H1 (cell line): Measurements from ENCODE around the gene TNRC6A. TPM values are rescaled to one million over a fixed set of nuclear protein-coding genes. Genes with fewer than 3 reads are reported as not detected.

Source experiments
- CTCF ChIA-PET: fragments of 300-600 bp; sonication (Branson Sonifier 250); formaldehyde crosslinking; loops from one replicate; lab custom pipeline; 2021; ENCODE audit not compliant: partially characterized antibody; lab: Charles Lee
- POLR2A ChIA-PET: fragments of 300-600 bp; sonication (Branson Sonifier 250); formaldehyde crosslinking; loops from one replicate; lab custom pipeline; 2021; ENCODE audit warnings: inconsistent platforms; ENCODE audit not compliant: partially characterized antibody; lab: Charles Lee
- DNase-seq, 2 experiments: peaks; one replicate each; pipeline versions ENCODE4 v3.0.0 to v3.0.0-alpha.2; 2010 to 2022; ENCODE audit warnings: low spot score in 2 of 2, low read depth in 1 of 2, mixed read lengths in 1 of 2
- FAIRE-seq: peaks from 2 replicates; lab custom pipeline; 2011; peaks lifted over from hg19 to GRCh38; lab: Jason Lieb, UNC
- H2AFZ ChIP-seq: 2 replicates; pipeline ENCODE4 v1.8.1; 2012; ENCODE audit warnings: low read length, inconsistent platforms
- H2AK5ac ChIP-seq: 2 replicates; pipeline ENCODE4 v1.6.1; 2013; ENCODE audit warnings: low read depth, low read length
- H2BK120ac ChIP-seq: replicated peaks from 2 replicates; pipeline ENCODE3; 2013; ENCODE audit warnings: low read depth, low read length, inconsistent platforms
- H2BK12ac ChIP-seq: 2 replicates; pipeline ENCODE4 v1.6.1; 2013; ENCODE audit warnings: low read depth, low read length
- H2BK15ac ChIP-seq: 2 replicates; pipeline ENCODE4 v1.6.1; 2013; ENCODE audit warnings: low read length
- H2BK20ac ChIP-seq: 2 replicates; pipeline ENCODE4 v1.6.1; 2013; ENCODE audit warnings: low read length
- H2BK5ac ChIP-seq: 2 replicates; pipeline ENCODE4 v1.6.1; 2013; ENCODE audit warnings: low read depth, low read length
- H3K14ac ChIP-seq: 2 replicates; pipeline ENCODE4 v1.6.1; 2013; ENCODE audit warnings: inconsistent platforms; ENCODE audit not compliant: insufficient read length
- H3K18ac ChIP-seq: 2 replicates; pipeline ENCODE4 v1.6.1; 2013; ENCODE audit warnings: low read length; ENCODE audit errors: extremely low read depth
- H3K23ac ChIP-seq: 2 replicates; pipeline ENCODE4 v1.6.1; 2013; ENCODE audit warnings: inconsistent platforms; ENCODE audit not compliant: insufficient read length
- H3K23me2 ChIP-seq: 2 replicates; pipeline ENCODE4 v1.6.1; 2013; ENCODE audit warnings: low read depth, low read length
- H3K27ac ChIP-seq: 2 replicates; pipeline ENCODE4 v1.6.1; 2011; ENCODE audit warnings: low read depth, low read length, inconsistent platforms
- H3K27me3 ChIP-seq, 4 experiments: replicated peaks in 1 of 4; 1 replicate in 1 of 4; 2 replicates in 3 of 4; pipeline versions ENCODE4 v1.6.1 to v1.8.1; 2011 to 2013; ENCODE audit warnings: low read length in 3 of 4, mild to moderate bottlenecking in 3 of 4, inconsistent platforms in 2 of 4, mixed read lengths in 2 of 4, moderate library complexity in 1 of 4; ENCODE audit not compliant: control insufficient read depth in 3 of 4, insufficient read depth in 3 of 4; ENCODE audit errors: extremely low read depth in 1 of 4
- H3K36me3 ChIP-seq, 4 experiments: 2 replicates each; pipeline versions ENCODE4 v1.6.1 to v1.8.1; 2011 to 2013; ENCODE audit warnings: mild to moderate bottlenecking in 4 of 4, low read length in 3 of 4, moderate library complexity in 2 of 4, control low read depth in 1 of 4, inconsistent platforms in 1 of 4; ENCODE audit not compliant: insufficient read depth in 4 of 4, control insufficient read depth in 2 of 4
- H3K4ac ChIP-seq: replicated peaks from 2 replicates; pipeline ENCODE3; 2013; ENCODE audit warnings: low read length, low read depth, mixed read lengths, inconsistent platforms; ENCODE audit not compliant: insufficient read length
- H3K4me1 ChIP-seq, 4 experiments: replicated peaks in 1 of 4; 1 replicate in 1 of 4; 2 replicates in 3 of 4; pipeline versions ENCODE4 v1.6.1 to v1.8.1; 2011 to 2013; ENCODE audit warnings: low read length in 3 of 4, inconsistent platforms in 2 of 4, mixed read lengths in 1 of 4; ENCODE audit not compliant: insufficient read depth in 4 of 4, control insufficient read depth in 3 of 4
- H3K4me2 ChIP-seq, 2 experiments: 2 replicates each; pipeline versions ENCODE4 v1.6.1 to v1.8.1; 2011 to 2013; ENCODE audit warnings: low read depth in 2 of 2, low read length in 2 of 2, control low read depth in 1 of 2, inconsistent platforms in 1 of 2, mild to moderate bottlenecking in 1 of 2; ENCODE audit not compliant: insufficient read depth in 1 of 2
- H3K4me3 ChIP-seq, 4 experiments: fragments of 200-600, 300-600 bp in 1 of 4; sonication (generic), shearing (Covaris generic), sonication (Bioruptor Twin) in 1 of 4; 2 replicates each; pipeline versions ENCODE4 v1.5.1 to v1.8.1; 2011 to 2016; ENCODE audit warnings: low read length in 4 of 4, low read depth in 3 of 4, control low read depth in 2 of 4, inconsistent platforms in 2 of 4, mild to moderate bottlenecking in 2 of 4, mixed read lengths in 1 of 4, moderate library complexity in 1 of 4; ENCODE audit not compliant: insufficient read depth in 2 of 4; ENCODE audit errors: extremely low read depth in 1 of 4
- H3K56ac ChIP-seq: replicated peaks from 2 replicates; pipeline ENCODE3; 2013; ENCODE audit warnings: low read depth, mild to moderate bottlenecking, mixed read lengths, low read length, inconsistent platforms; ENCODE audit not compliant: insufficient read length
- H3K79me1 ChIP-seq: 2 replicates; pipeline ENCODE4 v1.6.1; 2013; ENCODE audit warnings: low read depth, low read length, control low read depth
- H3K79me2 ChIP-seq, 2 experiments: 2 replicates each; pipeline versions ENCODE4 v1.6.1 to v1.8.1; 2012 to 2013; ENCODE audit warnings: low read length in 2 of 2, mild to moderate bottlenecking in 2 of 2, inconsistent platforms in 1 of 2; ENCODE audit not compliant: insufficient read depth in 2 of 2, control insufficient read depth in 1 of 2
- H3K9ac ChIP-seq, 4 experiments: replicated peaks in 1 of 4; 1 replicate in 1 of 4; 2 replicates in 3 of 4; pipeline versions ENCODE4 v1.6.1 to v1.8.1; 2011 to 2013; ENCODE audit warnings: low read depth in 3 of 4, low read length in 3 of 4, control low read depth in 2 of 4, mild to moderate bottlenecking in 2 of 4, moderate library complexity in 2 of 4, inconsistent platforms in 1 of 4; ENCODE audit errors: extremely low read depth in 1 of 4
- H3K9me3 ChIP-seq, 2 experiments: 2 replicates each; pipeline versions ENCODE4 v1.6.1 to v1.8.1; 2012 to 2013; ENCODE audit warnings: mild to moderate bottlenecking in 2 of 2, moderate library complexity in 2 of 2, control low read depth in 1 of 2, inconsistent platforms in 1 of 2, low read depth in 1 of 2, low read length in 1 of 2, mixed read lengths in 1 of 2; ENCODE audit not compliant: insufficient read depth in 2 of 2
- H4K20me1 ChIP-seq, 2 experiments: replicated peaks in 1 of 2; 2 replicates each; pipeline versions ENCODE3 to v1.8.1; 2011 to 2013; ENCODE audit warnings: inconsistent platforms in 2 of 2, low read length in 2 of 2, mild to moderate bottlenecking in 1 of 2; ENCODE audit not compliant: insufficient read depth in 2 of 2, control insufficient read depth in 1 of 2
- H4K5ac ChIP-seq: 2 replicates; pipeline ENCODE4 v1.6.1; 2013; ENCODE audit warnings: low read length, low read depth, mixed read lengths, inconsistent platforms; ENCODE audit not compliant: insufficient read length
- H4K8ac ChIP-seq: 2 replicates; pipeline ENCODE4 v1.8.0; 2013; ENCODE audit warnings: mild to moderate bottlenecking, moderate library complexity, low read length, inconsistent platforms; ENCODE audit not compliant: insufficient read depth; ENCODE audit errors: extremely low read depth
- H4K91ac ChIP-seq: replicated peaks from 2 replicates; pipeline ENCODE3; 2013; ENCODE audit warnings: low read length, mixed read lengths, inconsistent platforms; ENCODE audit not compliant: insufficient read length
- BACH1 ChIP-seq: IDR thresholded peaks from 2 replicates; pipeline ENCODE4 v1.6.1; 2012; ENCODE audit warnings: low read length, improper control_type of control experiment
- JUND ChIP-seq: IDR thresholded peaks from 2 replicates; pipeline ENCODE4 v1.6.1; 2011; ENCODE audit warnings: mild to moderate bottlenecking, improper control_type of control experiment, low read length
- POLR2A ChIP-seq, 2 experiments: IDR thresholded peaks; 1 replicate in 1 of 2; 2 replicates in 1 of 2; pipeline ENCODE4 v1.6.1; 2011; ENCODE audit warnings: low read depth in 2 of 2, low read length in 2 of 2, mild to moderate bottlenecking in 2 of 2; ENCODE audit errors: control extremely low read depth in 1 of 2
- POLR2AphosphoS5 ChIP-seq: IDR thresholded peaks from 2 replicates; pipeline ENCODE4 v1.6.1; 2011; ENCODE audit warnings: low read depth, low read length
- WGBS, 2 experiments: shearing (Covaris generic) in 1 of 2; methylation state at CpG; one replicate each; pipeline versions ENCODE4 v1.1.6 to v1.1.7; 2013 to 2015; ENCODE audit warnings: low lambda C conversion rate in 2 of 2, mixed read lengths in 2 of 2, inconsistent platforms in 1 of 2, low coverage in 1 of 2, missing lambda C conversion rate in 1 of 2; ENCODE audit not compliant: insufficient replicate concordance in 2 of 2, insufficient coverage in 1 of 2, insufficient read length in 1 of 2; ENCODE audit errors: extremely low coverage in 1 of 2, missing lambda C conversion rate in 1 of 2; 5-methylcytosine and 5-hydroxymethylcytosine counted together
- polyA plus RNA-seq, 7 experiments: library from polyadenylated mRNA; depleted of rRNA in 3 of 7; stranded (reverse) in 5 of 7; unstranded in 2 of 7; fragments of >200 nt in 5 of 7; fragments of 200-250 nt in 2 of 7; gene quantifications; 1 replicate in 5 of 7; 2 replicates in 1 of 7; 4 replicates in 1 of 7; pipeline versions ENCODE4 v1.2.1 to v1.2.3, GENCODE V29; 2011 to 2013; ENCODE audit warnings: missing spikeins in 2 of 7, mixed read lengths in 2 of 7
- total RNA-seq: library from RNA; stranded (reverse); fragmentation: NEBNext Ultra II Directional; extraction: Animal tissue kit (Norgen Biotek cat#: 25700); gene quantifications from 2 replicates; pipeline ENCODE4 v1.2.1, GENCODE V29; 2021

TNRC6A gene
- total and polyA plus RNA-seq, 2 of the 8 experiments (the other 6 are each of a cell fraction or from before 2014, with no cell fraction given): 67.6 to 103 TPM

- no peak for TF ChIP-seq BACH1
- TF ChIP-seq POLR2A (IDR thresholded peaks at IDR 0.05; ENCODE audit: control extremely low read depth in 1 of 2, low read depth in 2 of 2, low read length in 2 of 2): peak in 1 of 2 experiments; percentile 32; a peak in 1 of 3 replicates
- TF ChIP-seq JUND: no peak
- peak; percentile 18 for TF ChIP-seq POLR2AphosphoS5
- Histone ChIP-seq H3K18ac (no peak overlapping the region), H2AFZ (no peak overlapping the region), H3K23me2 (no peaks in the 10 kb centered on the region), H2BK120ac (no peak overlapping the region), H3K27ac (no peak overlapping the region), H2AK5ac (no peak overlapping the region), H3K27me3 (no peaks in the 10 kb centered on the region), H3K23ac (no peak overlapping the region), H4K5ac (no peak overlapping the region), H4K91ac (no peak overlapping the region), H4K8ac (no peak overlapping the region), H2BK15ac (no peak overlapping the region), H3K56ac (no peak overlapping the region), H3K4me3 (no peak overlapping the region), H3K4ac (no peak overlapping the region), H3K79me2 (no peaks in the 10 kb centered on the region), H3K14ac (no peak overlapping the region), H2BK12ac (no peak overlapping the region), H2BK5ac (no peak overlapping the region), H2BK20ac (no peak overlapping the region), H3K36me3 (peaks cover 15 to 56% (median 26%) of the 10 kb centered on the region in 4 experiments), H3K9me3 (no peaks in the 10 kb centered on the region), H3K4me1 (no peaks in the 10 kb centered on the region), H3K79me1 (no peaks in the 10 kb centered on the region), H3K9ac (no peak overlapping the region), H3K4me2 (no peak overlapping the region), H4K20me1 (peaks cover 3 to 16% of the 10 kb centered on the region in 2 experiments)
- ChIA-PET POLR2A (interaction anchor here (0.6 kb wide), 1 partner anchor 322 kb away, joined by 3 read pairs; no protein-coding TSS in a partner anchor), CTCF (no interaction called here)
- no peak for FAIRE-seq
- no peak for DNase-seq
- WGBS, 2 experiments: 96% methylated on average over 9 of the region's 9 CpGs; no CpG with 5 or more reads in 1 of the 2 experiments
Measured at GRCh38 chr16:24826817-24827566, 97.5 kb downstream of the TNRC6A start.
